Stomach smooth muscle (tissue), 2 donors: ENCODE measurements around the gene C14orf132.

Experiments used
- H3K27ac ChIP-seq: one replicate; pipeline ENCODE4 v1.7.0; 2013; ENCODE audit warnings: mild to moderate bottlenecking, low read length, inconsistent platforms
- H3K27me3 ChIP-seq, 2 donors: one replicate each; pipeline ENCODE4 v1.7.0; 2013; ENCODE audit warnings: low read length in 2 of 2; ENCODE audit not compliant: insufficient read depth in 2 of 2, control insufficient read depth in 1 of 2
- H3K36me3 ChIP-seq, 2 donors: one replicate each; pipeline ENCODE4 v1.7.0; 2013; ENCODE audit warnings: low read length in 2 of 2; ENCODE audit not compliant: control insufficient read depth in 2 of 2, insufficient read depth in 2 of 2
- H3K4me1 ChIP-seq: one replicate; pipeline ENCODE4 v1.7.0; 2013; ENCODE audit warnings: low read length; ENCODE audit not compliant: control insufficient read depth, insufficient read depth
- H3K4me3 ChIP-seq, 2 donors: one replicate each; pipeline ENCODE4 v1.7.0; 2013; ENCODE audit warnings: low read length in 2 of 2
- H3K9ac ChIP-seq, 2 donors: one replicate each; pipeline ENCODE4 v1.7.0; 2013; ENCODE audit warnings: low read length in 2 of 2, mild to moderate bottlenecking in 1 of 2
- H3K9me3 ChIP-seq, 2 donors: one replicate each; pipeline ENCODE4 v1.7.0; 2013; ENCODE audit warnings: low read length in 2 of 2; ENCODE audit not compliant: control insufficient read depth in 2 of 2
- donor health status: healthy.
- donor health status: Pancreatic carcinoma.

The C14orf132 gene

GRCh38 chr14:96108911-96109310 lies 69.7 kb downstream of the C14orf132 start:
- Histone ChIP-seq H3K27me3 (no peaks in the 10 kb centered on the region), H3K27ac (no peak overlapping the region), H3K9ac (no peak overlapping the region), H3K4me3 (no peak overlapping the region), H3K4me1 (peaks cover 26% of the 10 kb centered on the region), H3K9me3 (no peaks in the 10 kb centered on the region), H3K36me3 (no peaks in the 10 kb centered on the region)

- no peak overlapping the region for H3K27ac ChIP-seq
- H3K9me3 ChIP-seq: no peaks in the 10 kb centered on the region
- H3K9ac ChIP-seq: no peak overlapping the region
- H3K36me3 ChIP-seq: no peaks in the 10 kb centered on the region
- H3K27me3 ChIP-seq: no peaks in the 10 kb centered on the region
- H3K4me1 ChIP-seq: peaks cover 17% of the 10 kb centered on the region
- H3K4me3 ChIP-seq: no peak overlapping the region
Measured at GRCh38 chr14:96109596-96110355, 70.6 kb downstream of the C14orf132 start.

GRCh38 chr14:96112032-96112431 lies 72.9 kb downstream of the C14orf132 start:
- Histone ChIP-seq H3K9ac (no peak overlapping the region), H3K27ac (no peak overlapping the region), H3K4me1 (no peaks in the 10 kb centered on the region), H3K36me3 (no peaks in the 10 kb centered on the region), H3K4me3 (no peak overlapping the region), H3K27me3 (no peaks in the 10 kb centered on the region), H3K9me3 (no peaks in the 10 kb centered on the region)

- H3K27ac ChIP-seq: no peak overlapping the region
- H3K36me3 ChIP-seq: no peaks in the 10 kb centered on the region
- H3K4me3 ChIP-seq: no peak overlapping the region
- no peak overlapping the region for H3K9ac ChIP-seq
- H3K9me3 ChIP-seq: no peaks in the 10 kb centered on the region
- H3K27me3 ChIP-seq: no peaks in the 10 kb centered on the region
- H3K4me1 ChIP-seq: no peaks in the 10 kb centered on the region
Measured at GRCh38 chr14:96114002-96114401, 74.8 kb downstream of the C14orf132 start.

- no peak overlapping the region for H3K4me3 ChIP-seq
Measured at GRCh38 chr14:96117101-96117897, 78.1 kb downstream of the C14orf132 start.

GRCh38 chr14:96117960-96118359 lies 78.8 kb downstream of the C14orf132 start:
- H3K27me3 ChIP-seq: no peaks in the 10 kb centered on the region
- no peak overlapping the region for H3K27ac ChIP-seq
- H3K36me3 ChIP-seq: no peaks in the 10 kb centered on the region
- no peaks in the 10 kb centered on the region for H3K4me1 ChIP-seq
- no peak overlapping the region for H3K9ac ChIP-seq
- H3K4me3 ChIP-seq: no peak overlapping the region
- H3K9me3 ChIP-seq: no peaks in the 10 kb centered on the region

More at GRCh38 chr14:96117101-96117897, 78.1 kb downstream of the C14orf132 start:
- no peaks in the 10 kb centered on the region for H3K27me3 ChIP-seq
- H3K4me1 ChIP-seq: no peaks in the 10 kb centered on the region
- H3K27ac ChIP-seq: no peak overlapping the region
- no peak overlapping the region for H3K9ac ChIP-seq
- no peaks in the 10 kb centered on the region for H3K36me3 ChIP-seq
- H3K9me3 ChIP-seq: no peaks in the 10 kb centered on the region

GRCh38 chr14:96118391-96118790 lies 79.2 kb downstream of the C14orf132 start:
- no peaks in the 10 kb centered on the region for H3K4me1 ChIP-seq

GRCh38 chr14:96119947-96120346 lies 80.8 kb downstream of the C14orf132 start:
- no peak overlapping the region for H3K4me3 ChIP-seq
- no peak overlapping the region for H3K27ac ChIP-seq
- H3K36me3 ChIP-seq: no peaks in the 10 kb centered on the region
- H3K4me1 ChIP-seq: no peaks in the 10 kb centered on the region
- H3K9me3 ChIP-seq: no peaks in the 10 kb centered on the region
- no peaks in the 10 kb centered on the region for H3K27me3 ChIP-seq
- H3K9ac ChIP-seq: no peak overlapping the region

More at GRCh38 chr14:96118391-96118790, 79.2 kb downstream of the C14orf132 start:
- Histone ChIP-seq H3K9ac (no peak overlapping the region), H3K27me3 (no peaks in the 10 kb centered on the region), H3K4me3 (no peak overlapping the region), H3K27ac (no peak overlapping the region), H3K36me3 (no peaks in the 10 kb centered on the region), H3K9me3 (no peaks in the 10 kb centered on the region)

- Histone ChIP-seq H3K9me3 (no peaks in the 10 kb centered on the region), H3K27ac (no peak overlapping the region), H3K9ac (no peak overlapping the region), H3K27me3 (no peaks in the 10 kb centered on the region), H3K36me3 (no peaks in the 10 kb centered on the region), H3K4me1 (no peaks in the 10 kb centered on the region), H3K4me3 (no peak overlapping the region)
Measured at GRCh38 chr14:96120392-96120791, 81.2 kb downstream of the C14orf132 start.

- no peaks in the 10 kb centered on the region for H3K9me3 ChIP-seq
- H3K27ac ChIP-seq: no peak overlapping the region
- H3K27me3 ChIP-seq: no peaks in the 10 kb centered on the region
- no peak overlapping the region for H3K9ac ChIP-seq
- no peaks in the 10 kb centered on the region for H3K36me3 ChIP-seq
- no peaks in the 10 kb centered on the region for H3K4me1 ChIP-seq
- H3K4me3 ChIP-seq: no peak overlapping the region
Measured at GRCh38 chr14:96120941-96121340, 81.8 kb downstream of the C14orf132 start.
